ENCODE results near the gene FBLN2.

Gene FBLN2

GRCh38 chr3:13541691-13542090 lies 7.2 kb upstream of the FBLN2 start:
- Histone ChIP-seq H3K36me3 (ENCODE audit: control insufficient read depth in 1 of 2, insufficient read depth in 2 of 2, low read depth in 1 of 2, low read length in 2 of 2) (no peaks in the 10 kb centered on the region), H3K14ac (ENCODE audit: low read length in 2 of 2) (no peak overlapping the region), H3K9me3 (ENCODE audit: control insufficient read depth, low read length) (peaks cover 10% of the 10 kb centered on the region), H3K27ac (ENCODE audit: low read length, poor library complexity, severe bottlenecking) (no peak overlapping the region), H2BK120ac (ENCODE audit: low read depth, low read length) (no peak overlapping the region), H3K4me3 (ENCODE audit: insufficient read depth in 1 of 2, low read depth in 1 of 2, low read length in 2 of 2) (no peak overlapping the region), H3K23ac (ENCODE audit: low read length in 2 of 2) (no peak overlapping the region), H3K4me2 (ENCODE audit: low read length, poor library complexity, severe bottlenecking) (no peak overlapping the region), H4K8ac (ENCODE audit: low read length) (no peak overlapping the region), H2AK5ac (ENCODE audit: low read length, severe bottlenecking) (no peak overlapping the region), H3K27me3 (ENCODE audit: control insufficient read depth in 1 of 2, insufficient read depth in 1 of 2, low read length in 2 of 2) (no peaks in the 10 kb centered on the region), H2BK15ac (ENCODE audit: low read depth, poor library complexity, severe bottlenecking) (no peak overlapping the region), H2BK5ac (ENCODE audit: low read depth, low read length, poor library complexity, severe bottlenecking) (no peak overlapping the region), H3K4me1 (ENCODE audit: control insufficient read depth, insufficient read depth, low read depth, low read length) (peaks cover 41% of the 10 kb centered on the region), H3K79me1 (replicated peaks; ENCODE audit: low read length, poor library complexity, severe bottlenecking) (no peaks in the 10 kb centered on the region), H3K4ac (ENCODE audit: low read depth in 1 of 2, low read length in 2 of 2) (no peak overlapping the region), H3K18ac (ENCODE audit: low read depth in 1 of 2, low read length in 2 of 2) (no peak overlapping the region), H4K91ac (ENCODE audit: low read length) (no peak overlapping the region), H2BK12ac (ENCODE audit: low read length in 2 of 2) (peak overlapping the region in 1 of 2 experiments; percentile 25), H3K9ac (ENCODE audit: low read length) (no peak overlapping the region), H2AFZ (ENCODE audit: low read depth, low read length) (no peak overlapping the region)
- DNase-seq, result no peak
- 44% methylated on average over 2 of the region's 3 CpGs for WGBS

- 95% methylated on average over 3 of the region's 3 CpGs for WGBS
Measured at GRCh38 chr3:13542142-13542541, 6.8 kb upstream of the FBLN2 start.

DNA sequence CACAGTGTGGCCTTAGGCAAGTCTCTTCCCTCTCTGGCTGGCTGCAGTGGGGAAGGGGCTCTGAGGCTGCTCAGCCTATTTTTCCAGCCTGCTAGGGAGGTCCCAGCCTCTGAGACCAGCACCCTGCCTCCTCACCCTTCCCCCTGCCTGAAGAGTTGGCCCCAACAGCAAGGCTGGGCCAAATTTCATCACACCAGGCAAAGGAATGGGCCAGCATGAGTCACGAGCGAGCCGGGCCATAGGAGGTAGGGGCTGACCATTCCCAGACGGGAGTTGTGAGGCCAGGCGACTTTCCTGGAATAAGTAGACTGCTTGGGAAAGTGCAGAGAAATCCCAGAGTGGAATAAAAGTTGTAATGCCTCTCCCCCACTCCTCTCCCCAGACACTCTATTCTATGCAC lies 5.7 kb upstream of the FBLN2 start:
- Histone ChIP-seq H3K9me3 (ENCODE audit: control insufficient read depth, low read length) (peaks cover 10% of the 10 kb centered on the region), H3K23ac (ENCODE audit: low read length in 2 of 2) (no peak overlapping the region), H2BK12ac (ENCODE audit: low read length in 2 of 2) (peak overlapping the region in 1 of 2 experiments; percentile 68), H3K9ac (ENCODE audit: low read length) (peak overlapping the region; percentile 68), H2BK5ac (ENCODE audit: low read depth, low read length, poor library complexity, severe bottlenecking) (no peak overlapping the region), H3K18ac (ENCODE audit: low read depth in 1 of 2, low read length in 2 of 2) (peak overlapping the region; percentile 44 to 57), H2AK5ac (ENCODE audit: low read length, severe bottlenecking) (no peak overlapping the region), H3K79me1 (replicated peaks; ENCODE audit: low read length, poor library complexity, severe bottlenecking) (no peaks in the 10 kb centered on the region), H4K91ac (ENCODE audit: low read length) (peak overlapping the region; percentile 52), H2BK120ac (ENCODE audit: low read depth, low read length) (no peak overlapping the region), H3K36me3 (ENCODE audit: control insufficient read depth in 1 of 2, insufficient read depth in 2 of 2, low read depth in 1 of 2, low read length in 2 of 2) (no peaks in the 10 kb centered on the region), H2AFZ (ENCODE audit: low read depth, low read length) (peak overlapping the region; percentile 31), H4K8ac (ENCODE audit: low read length) (peak overlapping the region; percentile 45), H3K4me3 (ENCODE audit: insufficient read depth in 1 of 2, low read depth in 1 of 2, low read length in 2 of 2) (no peak overlapping the region), H3K14ac (ENCODE audit: low read length in 2 of 2) (peak overlapping the region in 1 of 2 experiments; percentile 42), H3K27ac (ENCODE audit: low read length, poor library complexity, severe bottlenecking) (no peak overlapping the region), H3K4me2 (ENCODE audit: low read length, poor library complexity, severe bottlenecking) (no peak overlapping the region), H3K27me3 (ENCODE audit: control insufficient read depth in 1 of 2, insufficient read depth in 1 of 2, low read length in 2 of 2) (peaks cover 0 to 1% of the 10 kb centered on the region in 2 experiments), H2BK15ac (ENCODE audit: low read depth, poor library complexity, severe bottlenecking) (no peak overlapping the region), H3K4me1 (ENCODE audit: control insufficient read depth, insufficient read depth, low read depth, low read length) (peaks cover 41% of the 10 kb centered on the region), H3K4ac (ENCODE audit: low read depth in 1 of 2, low read length in 2 of 2) (peak overlapping the region; percentile 71 to 78)
- peak; percentile 94 for DNase-seq
- 28% methylated on average over 3 of the region's 5 CpGs for WGBS

More at GRCh38 chr3:13542142-13542541, 6.8 kb upstream of the FBLN2 start:
- H2BK5ac ChIP-seq (ENCODE audit: low read depth, low read length, poor library complexity, severe bottlenecking), result no peak overlapping the region
- H3K14ac ChIP-seq (ENCODE audit: low read length in 2 of 2), result no peak overlapping the region
- H4K8ac ChIP-seq (ENCODE audit: low read length), result no peak overlapping the region
- H3K18ac ChIP-seq (ENCODE audit: low read depth in 1 of 2, low read length in 2 of 2), result no peak overlapping the region
- no peak overlapping the region for H2AK5ac ChIP-seq (ENCODE audit: low read length, severe bottlenecking)
- no peak for DNase-seq
- H3K79me1 ChIP-seq (replicated peaks; ENCODE audit: low read length, poor library complexity, severe bottlenecking), result no peaks in the 10 kb centered on the region
- no peak overlapping the region for H2BK12ac ChIP-seq (ENCODE audit: low read length in 2 of 2)
- H3K36me3 ChIP-seq (ENCODE audit: control insufficient read depth in 1 of 2, insufficient read depth in 2 of 2, low read depth in 1 of 2, low read length in 2 of 2), result no peaks in the 10 kb centered on the region
- no peak overlapping the region for H3K9ac ChIP-seq (ENCODE audit: low read length)
- no peak overlapping the region for H4K91ac ChIP-seq (ENCODE audit: low read length)
- no peak overlapping the region for H2AFZ ChIP-seq (ENCODE audit: low read depth, low read length)
- H3K4me1 ChIP-seq (ENCODE audit: control insufficient read depth, insufficient read depth, low read depth, low read length), result peaks cover 40% of the 10 kb centered on the region
- H2BK120ac ChIP-seq (ENCODE audit: low read depth, low read length), result no peak overlapping the region
- H3K23ac ChIP-seq (ENCODE audit: low read length in 2 of 2), result no peak overlapping the region
- H3K9me3 ChIP-seq (ENCODE audit: control insufficient read depth, low read length), result peaks cover 10% of the 10 kb centered on the region
- no peak overlapping the region for H3K27ac ChIP-seq (ENCODE audit: low read length, poor library complexity, severe bottlenecking)
- H2BK15ac ChIP-seq (ENCODE audit: low read depth, poor library complexity, severe bottlenecking), result no peak overlapping the region
- H3K4me2 ChIP-seq (ENCODE audit: low read length, poor library complexity, severe bottlenecking), result no peak overlapping the region
- H3K4ac ChIP-seq (ENCODE audit: low read depth in 1 of 2, low read length in 2 of 2), result no peak overlapping the region
- no peak overlapping the region for H3K4me3 ChIP-seq (ENCODE audit: insufficient read depth in 1 of 2, low read depth in 1 of 2, low read length in 2 of 2)
- H3K27me3 ChIP-seq (ENCODE audit: control insufficient read depth in 1 of 2, insufficient read depth in 1 of 2, low read length in 2 of 2), result no peaks in the 10 kb centered on the region

GRCh38 chr3:13544293-13544831 lies 4.6 kb upstream of the FBLN2 start:
- no peak overlapping the region for H2AFZ ChIP-seq (ENCODE audit: low read depth, low read length)
- no peaks in the 10 kb centered on the region for H3K36me3 ChIP-seq (ENCODE audit: control insufficient read depth in 1 of 2, insufficient read depth in 2 of 2, low read depth in 1 of 2, low read length in 2 of 2)
- H3K4me2 ChIP-seq (ENCODE audit: low read length, poor library complexity, severe bottlenecking), result no peak overlapping the region
- H3K4me1 ChIP-seq (ENCODE audit: control insufficient read depth, insufficient read depth, low read depth, low read length), result peaks cover 42% of the 10 kb centered on the region
- WGBS, result 62% methylated on average over 3 of the region's 6 CpGs
- peak overlapping the region; percentile 64 for H2BK120ac ChIP-seq (ENCODE audit: low read depth, low read length)
- peak overlapping the region in 1 of 2 experiments; percentile 48 for H3K18ac ChIP-seq (ENCODE audit: low read depth in 1 of 2, low read length in 2 of 2)
- H2BK15ac ChIP-seq (ENCODE audit: low read depth, poor library complexity, severe bottlenecking), result peak overlapping the region; percentile 33
- no peak overlapping the region for H3K23ac ChIP-seq (ENCODE audit: low read length in 2 of 2)
- peak overlapping the region; percentile 11 to 46 for H2BK12ac ChIP-seq (ENCODE audit: low read length in 2 of 2)
- H2BK5ac ChIP-seq (ENCODE audit: low read depth, low read length, poor library complexity, severe bottlenecking), result no peak overlapping the region
- no peak overlapping the region for H2AK5ac ChIP-seq (ENCODE audit: low read length, severe bottlenecking)
- no peaks in the 10 kb centered on the region for H3K79me1 ChIP-seq (replicated peaks; ENCODE audit: low read length, poor library complexity, severe bottlenecking)
- DNase-seq, result peak; percentile 77
- peak overlapping the region in 1 of 2 experiments; percentile 45 for H3K4me3 ChIP-seq (ENCODE audit: insufficient read depth in 1 of 2, low read depth in 1 of 2, low read length in 2 of 2)
- peak overlapping the region in 1 of 2 experiments; percentile 2 for H3K4ac ChIP-seq (ENCODE audit: low read depth in 1 of 2, low read length in 2 of 2)
- H4K8ac ChIP-seq (ENCODE audit: low read length), result peak overlapping the region; percentile 8
- peak overlapping the region; percentile 36 for H4K91ac ChIP-seq (ENCODE audit: low read length)
- H3K9ac ChIP-seq (ENCODE audit: low read length), result peak overlapping the region; percentile 6
- peaks cover 10% of the 10 kb centered on the region for H3K9me3 ChIP-seq (ENCODE audit: control insufficient read depth, low read length)
- H3K27me3 ChIP-seq (ENCODE audit: control insufficient read depth in 1 of 2, insufficient read depth in 1 of 2, low read length in 2 of 2), result peaks cover 0 to 5% of the 10 kb centered on the region in 2 experiments
- H3K27ac ChIP-seq (ENCODE audit: low read length, poor library complexity, severe bottlenecking), result no peak overlapping the region
- no peak overlapping the region for H3K14ac ChIP-seq (ENCODE audit: low read length in 2 of 2)

Measured in mesenchymal stem cell (in vitro differentiated cells and primary cell).